ENCODE measurements around the gene C4BPB.

GRCh38 chr1:207115269-207115668 is 26.6 kb downstream of the C4BPB start:
- TF ChIP-seq CTCF (conservative IDR thresholded peaks at IDR 0.05; ENCODE audit: low read depth, low read length) (no peak), EZH2 (IDR thresholded peaks at IDR 0.05; ENCODE audit: borderline replicate concordance, low read depth, low read length, poor library complexity, severe bottlenecking) (no peak)
